ENCODE results near the gene DNASE2B.
"Not testable (repeated sequence)": the region's sequence is repeated elsewhere in the genome, so short reads cannot be mapped to it uniquely, and the experiment has no call there.

GRCh38 chr1:84442747-84443646 lies 44.7 kb downstream of the DNASE2B start:
- TF ChIP-seq, protein P1, sequence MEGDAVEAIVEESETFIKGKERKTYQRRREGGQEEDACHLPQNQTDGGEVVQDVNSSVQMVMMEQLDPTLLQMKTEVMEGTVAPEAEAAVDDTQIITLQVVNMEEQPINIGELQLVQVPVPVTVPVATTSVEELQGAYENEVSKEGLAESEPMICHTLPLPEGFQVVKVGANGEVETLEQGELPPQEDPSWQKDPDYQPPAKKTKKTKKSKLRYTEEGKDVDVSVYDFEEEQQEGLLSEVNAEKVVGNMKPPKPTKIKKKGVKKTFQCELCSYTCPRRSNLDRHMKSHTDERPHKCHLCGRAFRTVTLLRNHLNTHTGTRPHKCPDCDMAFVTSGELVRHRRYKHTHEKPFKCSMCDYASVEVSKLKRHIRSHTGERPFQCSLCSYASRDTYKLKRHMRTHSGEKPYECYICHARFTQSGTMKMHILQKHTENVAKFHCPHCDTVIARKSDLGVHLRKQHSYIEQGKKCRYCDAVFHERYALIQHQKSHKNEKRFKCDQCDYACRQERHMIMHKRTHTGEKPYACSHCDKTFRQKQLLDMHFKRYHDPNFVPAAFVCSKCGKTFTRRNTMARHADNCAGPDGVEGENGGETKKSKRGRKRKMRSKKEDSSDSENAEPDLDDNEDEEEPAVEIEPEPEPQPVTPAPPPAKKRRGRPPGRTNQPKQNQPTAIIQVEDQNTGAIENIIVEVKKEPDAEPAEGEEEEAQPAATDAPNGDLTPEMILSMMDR (IDR thresholded peaks at IDR 0.05): not testable (repeated sequence)
- TF ChIP-seq POLR2AphosphoS5 (IDR thresholded peaks at IDR 0.05; ENCODE audit: insufficient read depth in 1 of 2, low read depth in 1 of 2): not testable (repeated sequence)

Data from vagina (tissue), 2 donors.